HG03045 (cell line): ENCODE data around the gene RAD51B.
"Not testable (repeated sequence)": the region's sequence is repeated elsewhere in the genome, so short reads cannot be mapped to it uniquely, and the experiment has no call there.

ENCODE experiments used
- ATAC-seq: cut with Tn5 transposase; IDR thresholded peaks from one replicate; pipeline ENCODE4 v1.9.1; 2021; ENCODE audit warnings: mild to moderate bottlenecking, moderate library complexity; ENCODE audit not compliant: unreplicated experiment

The RAD51B gene

GRCh38 chr14:68696266-68696665, 876.7 kb downstream of the RAD51B start:
- ATAC-seq, result no peak

- no peak for ATAC-seq
Observed at GRCh38 chr14:68696721-68697495, 877.3 kb downstream of the RAD51B start.

- ATAC-seq, result not testable (repeated sequence)
Observed at GRCh38 chr14:68698773-68699172, 879.2 kb downstream of the RAD51B start.

GRCh38 chr14:68701001-68701741, 881.6 kb downstream of the RAD51B start:
- ATAC-seq, result no peak

- no peak for ATAC-seq
Observed at GRCh38 chr14:68702135-68702534, 882.6 kb downstream of the RAD51B start.

- no peak for ATAC-seq
Observed at GRCh38 chr14:68702578-68702977, 883.0 kb downstream of the RAD51B start.

- no peak for ATAC-seq
Observed at GRCh38 chr14:68703093-68703492, 883.5 kb downstream of the RAD51B start.

- ATAC-seq, result no peak
Observed at GRCh38 chr14:68704736-68705720, 885.4 kb downstream of the RAD51B start.

GRCh38 chr14:68705741-68706283, 886.2 kb downstream of the RAD51B start:
- no peak for ATAC-seq

- no peak for ATAC-seq
Observed at GRCh38 chr14:68707482-68707881, 887.9 kb downstream of the RAD51B start.

GRCh38 chr14:68708343-68708742, 888.8 kb downstream of the RAD51B start:
- no peak for ATAC-seq

- ATAC-seq, result no peak
Observed at GRCh38 chr14:68709007-68709406, 889.4 kb downstream of the RAD51B start.

GRCh38 chr14:68710776-68711175, 891.2 kb downstream of the RAD51B start:
- no peak for ATAC-seq

- ATAC-seq, result no peak
Observed at GRCh38 chr14:68711561-68712309, 892.2 kb downstream of the RAD51B start.

- no peak for ATAC-seq
Observed at GRCh38 chr14:68712703-68713370, 893.3 kb downstream of the RAD51B start.

GRCh38 chr14:68713782-68714181, 894.2 kb downstream of the RAD51B start:
- ATAC-seq, result no peak

- no peak for ATAC-seq
Observed at GRCh38 chr14:68714991-68715924, 895.7 kb downstream of the RAD51B start.

GRCh38 chr14:68716698-68717097, 897.1 kb downstream of the RAD51B start:
- no peak for ATAC-seq
